GM23248 (cell line): ENCODE measurements around the gene SPTLC2.

Experiments used
- EZH2 ChIP-seq: fragments of 200-600 bp; sonication (generic); IDR thresholded peaks from 2 replicates; pipeline ENCODE4 v1.6.1; 2018; ENCODE audit warnings: antibody characterized with exemption, mild to moderate bottlenecking; ENCODE audit not compliant: insufficient read depth, poor library complexity, severe bottlenecking
- EZH2phosphoT487 ChIP-seq: fragments of 200-600 bp; sonication (generic); IDR thresholded peaks from 2 replicates; pipeline ENCODE4 v1.6.1; 2018; ENCODE audit warnings: antibody characterized with exemption, moderate library complexity, mild to moderate bottlenecking, low read depth; ENCODE audit not compliant: insufficient read depth

- TF ChIP-seq EZH2phosphoT487 = no peak
- no peak for TF ChIP-seq EZH2
These were observed 113.3 kb downstream of the SPTLC2 start for GRCh38 chr14:77503138-77503537.
